Tibial nerve (tissue), 3 donors: Measurements from ENCODE around the gene PTPN5.

Experiments used
- POLR2A ChIP-seq, 2 donors: fragments of 450-650 bp; IDR thresholded peaks; one replicate each; pipeline ENCODE4 v1.6.1; 2017; ENCODE audit warnings: antibody characterized with exemption in 2 of 2, mild to moderate bottlenecking in 2 of 2, moderate library complexity in 2 of 2
- TF ChIP-seq, protein P1 (sequence below), 5 experiments: fragments of 200-600 bp in 3 of 5; fragments of 450-650 bp in 2 of 5; sonication (generic) in 3 of 5; IDR thresholded peaks; one replicate each; pipeline ENCODE4 v1.5.1; 2016 to 2019; ENCODE audit warnings: antibody characterized with exemption in 5 of 5, mild to moderate bottlenecking in 3 of 5, moderate library complexity in 2 of 5

DNA sequence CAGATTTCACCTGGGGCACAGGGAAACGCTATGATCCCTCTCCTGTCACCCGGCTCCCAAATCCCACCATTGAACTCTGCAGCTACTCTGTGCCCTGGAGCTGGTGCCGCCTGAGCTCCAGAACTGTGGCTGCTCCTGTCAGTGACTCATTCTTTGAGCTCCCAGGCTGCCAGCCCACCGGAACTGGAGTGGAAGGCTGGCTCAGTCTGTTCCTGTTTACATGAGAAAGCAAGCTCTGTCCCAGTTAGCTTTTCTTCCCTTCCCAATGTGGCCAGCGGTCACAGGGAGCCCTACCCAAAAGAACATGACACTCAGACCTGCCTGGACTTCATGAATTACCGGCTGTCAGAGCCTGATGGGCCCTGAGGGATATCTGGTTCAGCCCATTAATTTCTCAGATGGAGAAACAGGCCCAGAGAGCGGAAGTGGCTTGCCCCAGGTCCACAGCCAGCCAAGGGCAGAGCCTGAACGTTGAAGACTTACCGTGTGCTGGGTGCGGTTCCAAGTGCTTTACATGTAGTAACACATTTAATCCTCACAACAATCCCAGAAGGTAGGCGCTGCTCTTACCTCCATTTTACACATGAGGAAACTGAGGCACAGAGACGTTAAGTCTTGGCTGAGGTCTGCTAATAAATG is 41.8 kb downstream of the PTPN5 start:
- TF ChIP-seq, protein P1, sequence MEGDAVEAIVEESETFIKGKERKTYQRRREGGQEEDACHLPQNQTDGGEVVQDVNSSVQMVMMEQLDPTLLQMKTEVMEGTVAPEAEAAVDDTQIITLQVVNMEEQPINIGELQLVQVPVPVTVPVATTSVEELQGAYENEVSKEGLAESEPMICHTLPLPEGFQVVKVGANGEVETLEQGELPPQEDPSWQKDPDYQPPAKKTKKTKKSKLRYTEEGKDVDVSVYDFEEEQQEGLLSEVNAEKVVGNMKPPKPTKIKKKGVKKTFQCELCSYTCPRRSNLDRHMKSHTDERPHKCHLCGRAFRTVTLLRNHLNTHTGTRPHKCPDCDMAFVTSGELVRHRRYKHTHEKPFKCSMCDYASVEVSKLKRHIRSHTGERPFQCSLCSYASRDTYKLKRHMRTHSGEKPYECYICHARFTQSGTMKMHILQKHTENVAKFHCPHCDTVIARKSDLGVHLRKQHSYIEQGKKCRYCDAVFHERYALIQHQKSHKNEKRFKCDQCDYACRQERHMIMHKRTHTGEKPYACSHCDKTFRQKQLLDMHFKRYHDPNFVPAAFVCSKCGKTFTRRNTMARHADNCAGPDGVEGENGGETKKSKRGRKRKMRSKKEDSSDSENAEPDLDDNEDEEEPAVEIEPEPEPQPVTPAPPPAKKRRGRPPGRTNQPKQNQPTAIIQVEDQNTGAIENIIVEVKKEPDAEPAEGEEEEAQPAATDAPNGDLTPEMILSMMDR (IDR thresholded peaks at IDR 0.05): no peak
- TF ChIP-seq POLR2A (IDR thresholded peaks at IDR 0.05): no peak
